Kidney epithelial cell (primary cell): ENCODE results near the gene ARID4A. TPM values are rescaled to one million over a fixed set of nuclear protein-coding genes. Genes with fewer than 3 reads are reported as not detected.
A peak's percentile ranks its signal among the peaks of the same experiment; 100 is the strongest.

Experiments
- DNase-seq: peaks from one replicate; pipeline ENCODE4 v3.0.0-alpha.2; 2010; ENCODE audit warnings: low read depth
- H3K27me3 ChIP-seq: 2 replicates; pipeline ENCODE4 v1.6.0; 2011; ENCODE audit warnings: low read length; ENCODE audit not compliant: control insufficient read depth, insufficient read depth
- H3K36me3 ChIP-seq: 2 replicates; pipeline ENCODE4 v1.5.1; 2011; ENCODE audit warnings: low read length; ENCODE audit not compliant: control insufficient read depth, insufficient read depth
- H3K4me3 ChIP-seq: 2 replicates; pipeline ENCODE4 v1.5.1; 2011; ENCODE audit warnings: low read depth, mild to moderate bottlenecking, control low read depth, low read length
- CTCF ChIP-seq: IDR thresholded peaks from 2 replicates; pipeline ENCODE4 v1.5.1; 2011; ENCODE audit warnings: mild to moderate bottlenecking, moderate library complexity, low read length, control low read depth, inconsistent platforms; ENCODE audit not compliant: insufficient read depth, poor library complexity, severe bottlenecking
- total RNA-seq: library from RNA; depleted of rRNA; stranded (reverse); fragments of >200 nt; gene quantifications from 2 replicates; pipeline ENCODE4 v1.2.3, GENCODE V29; 2015

The ARID4A gene
- total RNA-seq, 1 donor from 2014 or later, result 4.4 TPM

DNA sequence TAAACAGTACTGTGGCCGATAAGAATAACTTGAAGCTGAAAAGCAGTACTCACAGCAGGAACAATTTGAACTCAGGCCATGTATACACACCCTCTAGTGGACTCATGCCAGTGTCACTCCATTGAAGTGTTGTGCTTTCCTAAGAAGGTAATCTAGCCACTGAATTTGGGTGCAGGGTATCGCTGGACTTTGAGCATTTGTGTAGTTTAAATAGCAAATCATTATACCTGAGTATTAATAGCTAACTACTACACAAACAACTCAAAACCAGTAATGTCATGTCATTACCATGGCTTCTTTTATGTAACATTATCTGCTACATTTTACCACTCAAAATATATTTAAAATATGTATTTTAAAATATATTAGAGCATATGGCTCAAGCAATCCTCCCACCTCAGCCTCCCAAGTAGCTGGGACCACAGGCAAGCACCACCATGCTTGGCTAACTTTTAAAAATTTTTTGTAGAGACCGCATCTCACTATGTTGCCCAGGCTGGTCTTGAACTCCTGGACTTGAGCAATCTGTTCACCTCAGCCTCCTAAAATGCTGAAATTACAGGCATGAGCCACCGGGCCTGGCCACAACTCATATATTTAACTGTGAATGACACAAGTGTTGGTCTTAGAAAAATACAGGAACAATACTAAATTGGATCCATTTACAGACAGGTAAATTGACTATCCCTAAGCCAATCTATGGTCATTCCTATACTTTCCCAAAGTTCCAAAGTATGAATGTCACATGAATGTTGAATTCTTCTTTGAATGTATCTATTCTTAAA lies 25.6 kb upstream of the ARID4A start:
- Histone ChIP-seq H3K4me3 (no peak overlapping the region), H3K36me3 (no peaks in the 10 kb centered on the region), H3K27me3 (no peaks in the 10 kb centered on the region)
- peak; percentile 13 for TF ChIP-seq CTCF
- DNase-seq, result no peak

DNA sequence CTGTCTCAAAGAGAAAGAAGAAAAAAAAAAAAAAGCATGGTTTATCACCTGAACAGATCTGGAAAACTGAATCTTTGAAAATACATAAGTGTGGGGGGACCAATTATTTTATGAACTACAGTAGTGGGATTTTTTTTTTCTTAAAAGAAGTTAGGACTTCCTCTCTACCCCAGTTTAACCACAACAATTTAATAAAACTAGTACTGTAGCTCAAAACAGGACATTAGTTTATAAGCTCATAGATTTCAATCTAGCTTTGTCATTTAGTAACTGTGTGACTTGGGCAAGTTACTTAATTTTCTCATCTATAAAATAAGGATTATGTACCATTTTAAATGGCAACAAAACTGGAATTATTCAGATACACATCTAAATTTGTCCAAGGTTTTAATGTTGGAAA lies 23.5 kb upstream of the ARID4A start:
- H3K27me3 ChIP-seq, result no peaks in the 10 kb centered on the region
- no peak overlapping the region for H3K4me3 ChIP-seq
- H3K36me3 ChIP-seq, result no peaks in the 10 kb centered on the region
- TF ChIP-seq CTCF, result no peak
- no peak for DNase-seq

- H3K27me3 ChIP-seq, result no peaks in the 10 kb centered on the region
- H3K4me3 ChIP-seq, result no peak overlapping the region
- no peak for TF ChIP-seq CTCF
- DNase-seq, result no peak
- H3K36me3 ChIP-seq, result no peaks in the 10 kb centered on the region
These were observed 22.7 kb upstream of the ARID4A start for GRCh38 chr14:58275527-58276190.

DNA sequence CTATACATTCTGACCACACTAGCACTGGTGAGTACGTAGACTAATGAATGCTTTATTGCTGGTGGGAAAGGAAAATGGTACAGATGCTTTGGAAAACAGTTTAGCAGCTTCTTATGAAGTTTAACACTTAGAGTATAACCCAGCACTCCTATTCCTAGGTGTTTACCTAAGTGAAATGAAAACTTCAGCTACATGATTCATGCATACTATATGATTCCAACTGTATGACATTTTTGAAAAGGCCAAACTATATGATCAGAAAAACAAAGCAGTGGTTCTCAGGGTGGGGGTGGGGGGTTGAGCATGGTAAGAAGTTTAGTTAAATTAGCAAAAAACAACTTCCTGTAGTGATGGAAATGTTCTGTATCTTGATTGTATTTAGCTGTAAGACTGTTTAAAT lies 22.1 kb upstream of the ARID4A start:
- no peak for TF ChIP-seq CTCF
- H3K36me3 ChIP-seq, result no peaks in the 10 kb centered on the region
- H3K27me3 ChIP-seq, result no peaks in the 10 kb centered on the region
- no peak overlapping the region for H3K4me3 ChIP-seq
- DNase-seq, result no peak

DNA sequence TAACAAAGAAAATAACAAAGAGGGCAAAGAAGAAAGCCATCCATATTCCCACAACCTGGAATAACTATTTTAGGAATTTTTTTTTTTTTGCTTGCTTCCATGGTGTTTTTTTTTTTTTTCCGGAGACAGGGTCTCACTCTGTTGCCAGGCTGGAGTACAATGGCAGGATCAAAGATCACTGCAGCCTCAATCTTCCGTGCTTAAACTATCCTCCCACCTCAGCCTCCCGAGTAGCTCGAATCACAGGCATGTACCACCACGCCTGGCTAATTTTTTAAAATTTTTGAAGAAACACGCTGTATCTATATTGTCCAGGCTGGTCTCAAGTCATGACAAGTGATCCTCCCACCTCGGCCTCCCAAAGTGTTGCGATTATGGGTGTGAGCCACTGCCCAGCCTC lies 20.2 kb upstream of the ARID4A start:
- DNase-seq, result no peak
- no peak overlapping the region for H3K4me3 ChIP-seq
- H3K27me3 ChIP-seq, result no peaks in the 10 kb centered on the region
- TF ChIP-seq CTCF, result no peak
- no peaks in the 10 kb centered on the region for H3K36me3 ChIP-seq
